GM19099 (cell line): ENCODE data around the gene ALG1L2.

Experiments used
- POLR2A ChIP-seq: IDR thresholded peaks from 3 replicates; pipeline ENCODE4 v1.6.1; 2011; ENCODE audit warnings: low read depth; ENCODE audit not compliant: insufficient read length; ENCODE audit errors: extremely low read depth

The ALG1L2 gene, protein sequence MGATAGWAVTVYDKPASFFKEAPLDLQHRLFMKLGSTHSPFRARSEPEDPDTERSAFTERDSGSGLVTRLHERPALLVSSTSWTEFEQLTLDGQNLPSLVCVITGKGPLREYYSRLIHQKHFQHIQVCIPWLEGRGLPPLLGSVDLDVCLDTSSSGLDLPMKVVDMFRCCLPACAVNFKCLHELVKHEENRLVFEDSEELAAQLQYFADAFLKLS

GRCh38 chr3:130081351-130081881 is at the start of gene ALG1L2:
TSS of gene ALG1L2 (plus strand) at chr3:130081831. CDS start at chr3:130082017, 186 bp downstream.
- no peak for TF ChIP-seq POLR2A

GRCh38 chr3:130044370-130044769 is 37.3 kb upstream of the ALG1L2 start:
- TF ChIP-seq POLR2A = no peak

DNA sequence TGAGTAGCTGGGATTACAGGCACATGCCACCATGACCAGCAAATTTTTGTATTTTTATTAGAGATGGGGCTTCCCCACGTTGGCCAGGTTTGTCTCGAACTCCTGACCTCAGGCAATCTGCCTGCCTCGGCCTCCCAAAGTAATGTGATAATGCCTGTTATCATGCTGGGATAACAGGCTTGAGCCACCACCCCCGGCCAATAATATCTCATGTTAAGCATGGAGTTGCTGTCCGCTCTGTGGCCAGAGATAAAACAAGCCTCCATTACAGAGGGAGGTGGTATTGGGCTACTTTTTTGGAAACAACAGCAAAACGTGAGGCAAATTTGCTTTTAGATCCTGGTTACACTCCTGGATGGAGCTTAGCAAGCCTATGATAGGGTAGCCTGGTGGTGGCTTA is 32.9 kb upstream of the ALG1L2 start:
- no peak for TF ChIP-seq POLR2A

- no peak for TF ChIP-seq POLR2A
Measured at GRCh38 chr3:130073582-130073981, 8.0 kb upstream of the ALG1L2 start.

GRCh38 chr3:130077636-130078035 is 4.0 kb upstream of the ALG1L2 start:
- no peak for TF ChIP-seq POLR2A

GRCh38 chr3:130084436-130084980 is 2.9 kb downstream of the ALG1L2 start:
- no peak for TF ChIP-seq POLR2A

GRCh38 chr3:130085881-130086280 is 4.2 kb downstream of the ALG1L2 start:
- no peak for TF ChIP-seq POLR2A

GRCh38 chr3:130088061-130088460 is 6.4 kb downstream of the ALG1L2 start:
- no peak for TF ChIP-seq POLR2A

- TF ChIP-seq POLR2A = no peak
Measured at GRCh38 chr3:130091958-130092357, 10.3 kb downstream of the ALG1L2 start.

DNA sequence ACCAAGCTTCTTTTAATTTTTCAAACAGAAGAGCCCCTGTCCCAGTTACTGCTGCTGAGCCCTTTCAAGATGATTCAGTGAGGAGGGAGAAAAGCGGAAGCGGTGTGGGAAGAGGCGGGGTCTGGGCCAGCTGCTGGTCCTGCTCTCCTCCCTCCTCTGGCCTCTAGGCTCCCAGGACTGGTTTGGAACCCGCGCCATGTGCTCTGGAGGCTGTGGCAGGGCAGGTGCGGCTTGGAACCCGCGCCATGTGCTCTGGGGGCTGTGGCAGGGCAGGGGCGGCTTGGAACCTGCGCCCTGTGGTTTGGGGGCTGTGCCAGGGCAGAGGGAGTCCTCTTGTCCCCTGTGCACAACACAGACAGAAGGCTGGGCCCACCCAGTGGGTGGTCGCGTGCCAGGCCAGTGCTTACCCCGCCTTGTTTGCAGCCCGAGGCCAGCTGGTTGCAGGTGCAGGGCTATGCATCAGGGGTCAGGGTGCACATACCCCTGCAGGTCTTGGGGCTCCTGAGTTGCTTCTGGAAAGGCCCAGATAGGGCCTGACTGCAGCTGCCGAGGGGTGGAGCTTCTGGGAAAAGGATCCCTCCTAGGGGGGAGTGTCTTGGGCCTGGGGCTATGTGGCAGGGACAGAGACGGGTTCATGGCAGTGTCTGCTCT is 12.2 kb downstream of the ALG1L2 start:
- no peak for TF ChIP-seq POLR2A

DNA sequence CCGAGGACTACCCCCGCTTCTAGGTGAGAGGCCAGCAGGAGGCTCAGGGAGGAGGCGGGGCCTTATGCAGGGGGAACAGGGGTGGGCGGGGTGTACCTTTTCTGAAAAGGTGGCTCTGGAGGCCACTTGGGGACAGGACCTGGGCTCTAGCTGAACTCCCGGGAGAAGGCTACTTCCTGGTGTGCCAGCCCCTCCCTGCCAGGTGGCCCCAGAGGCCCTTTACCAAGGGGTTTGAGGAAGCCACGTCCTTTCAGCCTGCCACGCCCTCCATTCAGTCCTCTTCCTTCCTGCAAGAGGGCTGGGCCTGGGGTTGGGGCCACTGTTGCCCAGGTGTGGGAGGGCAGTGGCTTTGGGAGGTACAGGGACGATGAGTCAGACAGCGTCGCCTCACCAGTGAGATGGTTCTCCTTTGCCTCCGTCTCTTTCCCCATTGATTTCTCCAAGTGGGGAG is 12.9 kb downstream of the ALG1L2 start:
- peak; percentile 14 for TF ChIP-seq POLR2A

DNA sequence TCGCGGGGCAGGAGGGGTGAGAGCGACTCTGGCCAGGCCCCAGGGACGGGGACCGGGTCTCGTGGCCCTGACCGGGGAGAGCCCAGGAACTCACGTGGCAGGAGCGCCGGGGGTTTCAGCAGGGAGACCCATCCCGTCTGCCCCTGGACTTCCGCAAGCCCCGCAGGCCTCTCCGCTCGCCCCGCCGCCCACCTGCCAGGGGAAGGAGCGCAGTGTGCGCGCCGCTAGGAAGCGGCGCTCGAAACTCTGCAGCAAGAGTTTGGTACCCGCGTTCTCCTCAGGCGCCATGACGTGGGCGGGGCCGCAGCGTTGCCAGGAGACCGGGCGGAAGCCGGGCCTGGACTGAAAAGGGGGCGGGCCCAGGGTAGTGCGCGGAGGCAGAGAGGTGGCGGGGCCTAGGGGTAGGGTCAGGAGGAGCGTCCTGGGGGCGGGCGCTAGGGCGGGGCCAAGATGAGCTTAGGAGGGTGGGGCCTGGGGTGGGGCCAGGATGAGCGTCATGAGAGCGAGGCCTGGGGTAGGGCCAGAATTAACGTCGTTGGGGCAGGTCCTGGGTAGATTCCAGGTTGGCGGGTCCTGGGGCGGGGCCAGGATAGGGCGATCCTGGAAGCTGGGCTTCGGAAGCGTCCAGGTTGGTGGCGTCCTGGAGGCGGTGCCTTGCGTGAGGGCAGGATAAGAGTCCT is 29.7 kb downstream of the ALG1L2 start:
- peak; percentile 54 for TF ChIP-seq POLR2A

DNA sequence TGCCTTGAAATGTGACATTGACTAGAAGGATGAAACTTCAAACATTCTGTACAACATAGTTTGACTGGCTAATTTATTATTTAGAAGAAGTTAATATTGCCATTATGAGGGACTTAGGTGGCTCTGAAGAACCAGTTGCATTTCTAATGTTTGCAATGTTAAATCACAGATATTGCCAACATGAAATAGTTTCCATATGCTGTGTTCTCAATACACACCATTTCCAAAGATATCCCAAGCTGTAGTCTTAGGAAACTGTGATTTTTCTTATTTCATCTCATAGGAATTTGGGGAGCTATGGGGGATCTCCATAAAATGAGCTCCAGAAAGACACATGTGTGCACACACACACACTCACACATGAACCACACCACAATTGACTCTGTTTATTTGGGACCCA is 36.3 kb downstream of the ALG1L2 start:
- no peak for TF ChIP-seq POLR2A
